PC-3 (cell line): ENCODE results near the gene HOXD4. TPM values are rescaled to one million over a fixed set of nuclear protein-coding genes. Genes with fewer than 3 reads are reported as not detected.

Source experiments
- ATAC-seq: fragments of 200-7000 bp; cut with Tn5 transposase; 2 replicates; pipeline ENCODE4 v1.9.1; 2020; ENCODE audit warnings: mild to moderate bottlenecking, moderate library complexity
- BruUV-seq: library from RNA; stranded (reverse); fragments of 400-500 nt; replicated peaks from 2 replicates; lab custom pipeline; 2021; lab: Mats Ljungman, UMichigan
- CTCF ChIA-PET: fragments of 300-600 bp; sonication (Branson Sonifier 250); formaldehyde crosslinking; loops from one replicate; lab custom pipeline; 2022; ENCODE audit warnings: antibody characterized with exemption; lab: Charles Lee
- POLR2A ChIA-PET: fragments of 300-600 bp; sonication (Branson Sonifier 250); formaldehyde crosslinking; loops from one replicate; lab custom pipeline; 2022; ENCODE audit warnings: antibody characterized with exemption; ENCODE audit not compliant: unreplicated experiment; lab: Charles Lee
- DNase-seq: peaks from one replicate; pipeline ENCODE4 v3.0.0-alpha.2; 2015
- H2AFZ ChIP-seq: fragments of 300-600 bp; sonication (generic); 2 replicates; pipeline ENCODE4 v1.6.0; 2016; ENCODE audit warnings: antibody characterized with exemption, low read length
- H3F3A ChIP-seq: fragments of 300-600 bp; sonication (generic); one replicate; pipeline ENCODE4 v1.6.0; 2017; ENCODE audit warnings: antibody characterized with exemption, low read length, control low read depth, mild to moderate bottlenecking; ENCODE audit not compliant: unreplicated experiment
- H3K27ac ChIP-seq: fragments of 300-600 bp; sonication (generic); 2 replicates; pipeline ENCODE4 v1.5.1; 2016; ENCODE audit warnings: mild to moderate bottlenecking, low read length
- H3K27me3 ChIP-seq: fragments of 300-600 bp; sonication (generic); 2 replicates; pipeline ENCODE4 v1.6.1; 2016; ENCODE audit warnings: low read length, mixed read lengths
- H3K36me3 ChIP-seq: fragments of 300-600 bp; sonication (generic); 2 replicates; pipeline ENCODE4 v1.6.1; 2016; ENCODE audit warnings: low read depth, mixed run types, low read length, mixed read lengths
- H3K4me1 ChIP-seq: fragments of 300-600 bp; sonication (generic); 2 replicates; pipeline ENCODE4 v1.5.1; 2016; ENCODE audit warnings: low read length; ENCODE audit not compliant: insufficient read depth
- H3K4me2 ChIP-seq: fragments of 300-600 bp; sonication (generic); 2 replicates; pipeline ENCODE4 v1.6.0; 2016; ENCODE audit warnings: low read length
- H3K4me3 ChIP-seq: fragments of 300-600 bp; sonication (generic); 2 replicates; pipeline ENCODE4 v1.5.1; 2016; ENCODE audit warnings: mild to moderate bottlenecking, low read length, mixed read lengths
- H3K79me2 ChIP-seq: fragments of 300-600 bp; sonication (generic); 2 replicates; pipeline ENCODE4 v1.6.1; 2017; ENCODE audit warnings: low read length, mixed read lengths
- H3K9ac ChIP-seq: fragments of 300-600 bp; sonication (generic); 2 replicates; pipeline ENCODE4 v1.6.0; 2016; ENCODE audit warnings: mild to moderate bottlenecking, low read length
- H3K9me2 ChIP-seq: fragments of 300-600 bp; sonication (generic); replicated peaks from 2 replicates; pipeline ENCODE4 v1.6.1; 2016; ENCODE audit warnings: mixed run types, low read length, mixed read lengths
- H3K9me3 ChIP-seq: fragments of 300-600 bp; sonication (generic); 2 replicates; pipeline ENCODE4 v1.6.1; 2016; ENCODE audit warnings: low read length, mixed read lengths
- H4K20me1 ChIP-seq: fragments of 300-600 bp; sonication (generic); 2 replicates; pipeline ENCODE4 v1.6.1; 2016; ENCODE audit warnings: low read length, mixed read lengths
- EZH2 ChIP-seq: fragments of 300-600 bp; sonication (generic); IDR thresholded peaks from one replicate; pipeline ENCODE4 v1.6.1; 2017; ENCODE audit warnings: antibody characterized with exemption, mild to moderate bottlenecking, low read length; ENCODE audit not compliant: unreplicated experiment
- EZH2phosphoT487 ChIP-seq: fragments of 300-600 bp; sonication (generic); IDR thresholded peaks from 2 replicates; pipeline ENCODE4 v1.6.1; 2018; ENCODE audit warnings: mild to moderate bottlenecking, antibody characterized with exemption, low read length, borderline replicate concordance
- intact Hi-C: fragments of 100-400 bp; cut with micrococcal nuclease; formaldehyde crosslinking; loops from 2 replicates; pipeline ENCODE4 v1.9.0; 2023
- total RNA-seq: library from RNA; depleted of rRNA; stranded (reverse); fragments of >200 nt; gene quantifications from 2 replicates; pipeline ENCODE4 v1.2.3, GENCODE V29; 2014
- TF ChIP-seq, protein P1 (sequence below): fragments of 300-600 bp; sonication (generic); conservative IDR thresholded peaks from 2 replicates; pipeline ENCODE4 v1.5.1; 2017; ENCODE audit warnings: antibody characterized with exemption, low read depth, mild to moderate bottlenecking, low read length

The HOXD4 gene
- total RNA-seq, 1 experiment from 2014 or later, result 0.29 TPM

DNA sequence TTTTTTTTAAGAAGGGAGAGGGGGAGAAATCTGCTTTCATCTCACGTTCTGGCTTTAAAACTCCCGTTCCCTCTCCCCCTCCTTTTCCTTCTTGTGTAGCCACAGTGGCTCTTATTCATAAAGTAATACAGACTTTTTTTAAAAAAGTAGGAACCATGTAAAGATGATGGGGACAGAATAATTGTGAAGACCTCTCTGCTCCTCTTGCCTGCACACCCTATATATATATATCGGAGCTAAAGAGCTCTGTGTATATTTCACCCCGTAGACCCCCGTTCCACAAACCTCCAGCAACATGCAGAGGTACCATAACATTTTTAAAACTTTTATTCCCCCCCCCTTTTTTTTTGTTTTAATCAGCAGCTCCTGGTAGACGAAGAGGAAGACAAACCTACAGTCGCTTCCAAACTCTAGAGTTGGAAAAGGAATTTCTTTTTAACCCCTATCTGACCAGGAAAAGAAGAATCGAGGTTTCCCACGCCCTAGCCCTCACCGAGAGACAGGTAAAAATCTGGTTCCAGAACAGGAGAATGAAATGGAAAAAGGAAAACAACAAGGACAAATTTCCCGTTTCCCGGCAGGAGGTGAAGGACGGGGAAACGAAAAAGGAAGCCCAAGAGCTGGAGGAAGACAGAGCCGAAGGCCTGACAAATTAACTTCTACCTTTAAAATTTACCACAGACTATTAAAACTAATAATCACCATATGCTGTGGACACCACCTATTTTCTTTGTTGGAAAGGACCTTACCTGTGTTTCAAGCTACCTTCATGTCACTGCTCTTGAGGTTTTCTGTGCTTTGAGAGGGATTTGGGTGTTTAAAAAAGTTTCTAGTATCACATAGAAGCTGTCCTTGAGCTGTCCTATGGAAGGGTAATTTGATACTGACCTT, 20.1 kb upstream of the HOXD4 start:
- H3F3A ChIP-seq, result peaks cover 4% of the 10 kb centered on the region
- peaks cover 20% of the 10 kb centered on the region for H3K4me1 ChIP-seq
- H3K4me2 ChIP-seq, result peak overlapping the region; percentile 99
- TF ChIP-seq EZH2phosphoT487, result no peak
- TF ChIP-seq, protein P1, sequence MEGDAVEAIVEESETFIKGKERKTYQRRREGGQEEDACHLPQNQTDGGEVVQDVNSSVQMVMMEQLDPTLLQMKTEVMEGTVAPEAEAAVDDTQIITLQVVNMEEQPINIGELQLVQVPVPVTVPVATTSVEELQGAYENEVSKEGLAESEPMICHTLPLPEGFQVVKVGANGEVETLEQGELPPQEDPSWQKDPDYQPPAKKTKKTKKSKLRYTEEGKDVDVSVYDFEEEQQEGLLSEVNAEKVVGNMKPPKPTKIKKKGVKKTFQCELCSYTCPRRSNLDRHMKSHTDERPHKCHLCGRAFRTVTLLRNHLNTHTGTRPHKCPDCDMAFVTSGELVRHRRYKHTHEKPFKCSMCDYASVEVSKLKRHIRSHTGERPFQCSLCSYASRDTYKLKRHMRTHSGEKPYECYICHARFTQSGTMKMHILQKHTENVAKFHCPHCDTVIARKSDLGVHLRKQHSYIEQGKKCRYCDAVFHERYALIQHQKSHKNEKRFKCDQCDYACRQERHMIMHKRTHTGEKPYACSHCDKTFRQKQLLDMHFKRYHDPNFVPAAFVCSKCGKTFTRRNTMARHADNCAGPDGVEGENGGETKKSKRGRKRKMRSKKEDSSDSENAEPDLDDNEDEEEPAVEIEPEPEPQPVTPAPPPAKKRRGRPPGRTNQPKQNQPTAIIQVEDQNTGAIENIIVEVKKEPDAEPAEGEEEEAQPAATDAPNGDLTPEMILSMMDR, result no peak
- TF ChIP-seq EZH2, result no peak
- ATAC-seq, result peak; percentile 2; the same call in 1 of the 2 replicates
- H3K9me3 ChIP-seq, result no peaks in the 10 kb centered on the region
- intact Hi-C loops, result no loop called here
- no peak overlapping the region for H3K27ac ChIP-seq
- CTCF ChIA-PET, result interaction anchor here (0.6 to 2.1 kb wide), 7 partner anchors 11 to 927 kb away, joined by 3 to 18 read pairs (median 7); no protein-coding TSS in a partner anchor
- H3K27me3 ChIP-seq, result no peaks in the 10 kb centered on the region
- H4K20me1 ChIP-seq, result no peaks in the 10 kb centered on the region
- DNase-seq, result no peak
- H3K9me2 ChIP-seq, result no peaks in the 10 kb centered on the region
- H3K4me3 ChIP-seq, result peak overlapping the region; percentile 81
- H3K79me2 ChIP-seq, result no peaks in the 10 kb centered on the region
- H2AFZ ChIP-seq, result peak overlapping the region; percentile 96
- H3K36me3 ChIP-seq, result no peaks in the 10 kb centered on the region; the same call in 1 of the 2 replicates
- peak overlapping the region; percentile 28; the same call in 1 of the 2 replicates for H3K9ac ChIP-seq
- POLR2A ChIA-PET, result interaction anchor here (0.6 kb wide), 1 partner anchor 424 kb away, joined by 5 read pairs; no protein-coding TSS in a partner anchor
- TSS peak; percentile 36 for BruUV-seq

DNA sequence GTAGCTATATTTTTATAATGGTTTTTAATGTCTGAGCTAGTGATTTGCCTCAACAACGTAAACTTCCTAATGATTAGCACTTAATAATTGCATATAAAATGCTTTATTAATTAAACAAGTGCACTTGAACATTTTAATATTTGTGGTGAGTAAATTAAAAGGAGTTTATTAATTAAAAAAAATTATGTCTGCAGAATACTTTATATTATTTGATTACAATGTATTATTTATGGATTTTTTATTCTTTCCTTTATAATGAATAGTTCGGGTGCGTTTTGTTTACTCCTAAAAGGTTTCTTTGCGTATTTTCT, 19.5 kb upstream of the HOXD4 start:
- ATAC-seq, result no peak
- Histone ChIP-seq H4K20me1 (no peaks in the 10 kb centered on the region), H3K9me2 (no peaks in the 10 kb centered on the region), H3K79me2 (peaks cover under 1% of the 10 kb centered on the region; the same call in 1 of the 2 replicates), H3K27ac (no peak overlapping the region), H3F3A (peaks cover 4% of the 10 kb centered on the region), H2AFZ (no peak overlapping the region), H3K4me3 (peak overlapping the region; percentile 81), H3K27me3 (no peaks in the 10 kb centered on the region), H3K4me2 (peak overlapping the region; percentile 99), H3K9me3 (no peaks in the 10 kb centered on the region), H3K36me3 (no peaks in the 10 kb centered on the region; the same call in 1 of the 2 replicates), H3K4me1 (peaks cover 20% of the 10 kb centered on the region), H3K9ac (no peak overlapping the region)
- DNase-seq, result no peak
- ChIA-PET CTCF (interaction anchor here (0.6 to 2.1 kb wide), 5 partner anchors 323 to 928 kb away, joined by 3 to 18 read pairs (median 5); no protein-coding TSS in a partner anchor), POLR2A (interaction anchor here (0.6 kb wide), 1 partner anchor 479 kb away, joined by 4 read pairs; no protein-coding TSS in a partner anchor)
- no TSS peak for BruUV-seq
- intact Hi-C loops, result no loop called here
- TF ChIP-seq, protein P1, result no peak
- TF ChIP-seq EZH2phosphoT487 (no peak), EZH2 (no peak)
